ENCODE measurements around the gene PALB2.
"Not testable (repeated sequence)": the region's sequence is repeated elsewhere in the genome, so short reads cannot be mapped to it uniquely, and the experiment has no call there.

Gene PALB2

GRCh38 chr16:23595951-23596720, 45.0 kb downstream of the PALB2 start, which contains the start of gene NDUFAB1:
NDUFAB1 (minus strand) TSS chr16:23596316; CDS start chr16:23596290, 26 bp downstream.
- H3K4me1 ChIP-seq (ENCODE audit: insufficient read depth, low read length) = peaks cover 14% of the 10 kb centered on the region
- peak within 1 kb of the TSS; percentile 90 to 100 for H3K4me3 ChIP-seq (ENCODE audit: low read depth in 1 of 2, low read length in 2 of 2)
- no peaks in the 10 kb centered on the region for H3K27me3 ChIP-seq (ENCODE audit: control insufficient read depth in 1 of 2, insufficient read depth in 2 of 2, low read length in 2 of 2)
- peaks cover 19% of the 10 kb centered on the region for H3K36me3 ChIP-seq (ENCODE audit: insufficient read depth, low read length)
- H3K27ac ChIP-seq (ENCODE audit: low read depth, low read length) = peak within 1 kb of the TSS; percentile 80
- no peaks in the 10 kb centered on the region for H3K9me3 ChIP-seq (ENCODE audit: low read length)
- peak within 1 kb of the TSS; percentile 92 for H3K9ac ChIP-seq (ENCODE audit: low read length)

GRCh38 chr16:23595246-23595950, 45.7 kb downstream of the PALB2 start:
- peak overlapping the region; percentile 90 to 100 for H3K4me3 ChIP-seq (ENCODE audit: low read depth in 1 of 2, low read length in 2 of 2)
- H3K9me3 ChIP-seq (ENCODE audit: low read length) = no peaks in the 10 kb centered on the region
- peaks cover 21% of the 10 kb centered on the region for H3K36me3 ChIP-seq (ENCODE audit: insufficient read depth, low read length)
- H3K27ac ChIP-seq (ENCODE audit: low read depth, low read length) = peak overlapping the region; percentile 80
- H3K4me1 ChIP-seq (ENCODE audit: insufficient read depth, low read length) = peaks cover 14% of the 10 kb centered on the region
- peak overlapping the region; percentile 92 for H3K9ac ChIP-seq (ENCODE audit: low read length)
- H3K27me3 ChIP-seq (ENCODE audit: control insufficient read depth in 1 of 2, insufficient read depth in 2 of 2, low read length in 2 of 2) = no peaks in the 10 kb centered on the region

GRCh38 chr16:23594186-23594585, 46.9 kb downstream of the PALB2 start:
- no peak overlapping the region for H3K9ac ChIP-seq (ENCODE audit: low read length)
- peaks cover 14% of the 10 kb centered on the region for H3K4me1 ChIP-seq (ENCODE audit: insufficient read depth, low read length)
- H3K27me3 ChIP-seq (ENCODE audit: control insufficient read depth in 1 of 2, insufficient read depth in 2 of 2, low read length in 2 of 2) = no peaks in the 10 kb centered on the region
- H3K4me3 ChIP-seq (ENCODE audit: low read depth in 1 of 2, low read length in 2 of 2) = no peak overlapping the region
- H3K9me3 ChIP-seq (ENCODE audit: low read length) = no peaks in the 10 kb centered on the region
- H3K27ac ChIP-seq (ENCODE audit: low read depth, low read length) = no peak overlapping the region
- peaks cover 27% of the 10 kb centered on the region for H3K36me3 ChIP-seq (ENCODE audit: insufficient read depth, low read length)

GRCh38 chr16:23590181-23590580, 50.9 kb downstream of the PALB2 start:
- H3K4me1 ChIP-seq (ENCODE audit: insufficient read depth, low read length) = peaks cover 12% of the 10 kb centered on the region
- no peak overlapping the region for H3K9ac ChIP-seq (ENCODE audit: low read length)
- peaks cover 50% of the 10 kb centered on the region for H3K36me3 ChIP-seq (ENCODE audit: insufficient read depth, low read length)
- no peak overlapping the region for H3K27ac ChIP-seq (ENCODE audit: low read depth, low read length)
- no peaks in the 10 kb centered on the region for H3K9me3 ChIP-seq (ENCODE audit: low read length)
- no peaks in the 10 kb centered on the region for H3K27me3 ChIP-seq (ENCODE audit: control insufficient read depth in 1 of 2, insufficient read depth in 2 of 2, low read length in 2 of 2)
- no peak overlapping the region for H3K4me3 ChIP-seq (ENCODE audit: low read depth in 1 of 2, low read length in 2 of 2)

- Histone ChIP-seq H3K4me3 (ENCODE audit: low read depth in 1 of 2, low read length in 2 of 2) (no peak overlapping the region), H3K27ac (ENCODE audit: low read depth, low read length) (no peak overlapping the region), H3K9me3 (ENCODE audit: low read length) (no peaks in the 10 kb centered on the region), H3K36me3 (ENCODE audit: insufficient read depth, low read length) (peaks cover 52% of the 10 kb centered on the region), H3K4me1 (ENCODE audit: insufficient read depth, low read length) (peaks cover 5% of the 10 kb centered on the region), H3K27me3 (ENCODE audit: control insufficient read depth in 1 of 2, insufficient read depth in 2 of 2, low read length in 2 of 2) (no peaks in the 10 kb centered on the region), H3K9ac (ENCODE audit: low read length) (no peak overlapping the region)
Observed at GRCh38 chr16:23587726-23588125, 53.4 kb downstream of the PALB2 start.

- H3K36me3 ChIP-seq (ENCODE audit: insufficient read depth, low read length) = peaks cover 52% of the 10 kb centered on the region
- H3K27me3 ChIP-seq (ENCODE audit: control insufficient read depth in 1 of 2, insufficient read depth in 2 of 2, low read length in 2 of 2) = no peaks in the 10 kb centered on the region
- H3K27ac ChIP-seq (ENCODE audit: low read depth, low read length) = no peak overlapping the region
- no peak overlapping the region for H3K4me3 ChIP-seq (ENCODE audit: low read depth in 1 of 2, low read length in 2 of 2)
- H3K4me1 ChIP-seq (ENCODE audit: insufficient read depth, low read length) = peaks cover 5% of the 10 kb centered on the region
- no peak overlapping the region for H3K9ac ChIP-seq (ENCODE audit: low read length)
- no peaks in the 10 kb centered on the region for H3K9me3 ChIP-seq (ENCODE audit: low read length)
Observed at GRCh38 chr16:23584186-23585076, 56.7 kb downstream of the PALB2 start.

GRCh38 chr16:23583271-23583670, 57.8 kb downstream of the PALB2 start:
- H3K9me3 ChIP-seq (ENCODE audit: low read length); H3K9ac ChIP-seq (ENCODE audit: low read length); H3K4me3 ChIP-seq (ENCODE audit: low read depth in 1 of 2, low read length in 2 of 2); H3K27ac ChIP-seq (ENCODE audit: low read depth, low read length); H3K4me1 ChIP-seq (ENCODE audit: insufficient read depth, low read length); H3K27me3 ChIP-seq (ENCODE audit: control insufficient read depth in 1 of 2, insufficient read depth in 2 of 2, low read length in 2 of 2): not testable (repeated sequence)
- peaks cover 63% of the 10 kb centered on the region for H3K36me3 ChIP-seq (ENCODE audit: insufficient read depth, low read length)

GRCh38 chr16:23581764-23582163, 59.3 kb downstream of the PALB2 start:
- no peak overlapping the region for H3K4me3 ChIP-seq (ENCODE audit: low read depth in 1 of 2, low read length in 2 of 2)
- H3K9ac ChIP-seq (ENCODE audit: low read length) = no peak overlapping the region
- no peaks in the 10 kb centered on the region for H3K9me3 ChIP-seq (ENCODE audit: low read length)
- peaks cover 5% of the 10 kb centered on the region for H3K4me1 ChIP-seq (ENCODE audit: insufficient read depth, low read length)
- no peaks in the 10 kb centered on the region for H3K27me3 ChIP-seq (ENCODE audit: control insufficient read depth in 1 of 2, insufficient read depth in 2 of 2, low read length in 2 of 2)
- no peak overlapping the region for H3K27ac ChIP-seq (ENCODE audit: low read depth, low read length)
- peaks cover 58% of the 10 kb centered on the region for H3K36me3 ChIP-seq (ENCODE audit: insufficient read depth, low read length)

- Histone ChIP-seq H3K9me3 (ENCODE audit: low read length) (no peaks in the 10 kb centered on the region), H3K27me3 (ENCODE audit: control insufficient read depth in 1 of 2, insufficient read depth in 2 of 2, low read length in 2 of 2) (no peaks in the 10 kb centered on the region), H3K27ac (ENCODE audit: low read depth, low read length) (no peak overlapping the region), H3K4me1 (ENCODE audit: insufficient read depth, low read length) (peaks cover 5% of the 10 kb centered on the region), H3K36me3 (ENCODE audit: insufficient read depth, low read length) (peaks cover 60% of the 10 kb centered on the region), H3K4me3 (ENCODE audit: low read depth in 1 of 2, low read length in 2 of 2) (no peak overlapping the region), H3K9ac (ENCODE audit: low read length) (no peak overlapping the region)
Observed at GRCh38 chr16:23580391-23580790, 60.7 kb downstream of the PALB2 start.

- H3K4me3 ChIP-seq (ENCODE audit: low read depth in 1 of 2, low read length in 2 of 2) = no peak overlapping the region
- peaks cover 54% of the 10 kb centered on the region for H3K36me3 ChIP-seq (ENCODE audit: insufficient read depth, low read length)
- H3K9me3 ChIP-seq (ENCODE audit: low read length) = no peaks in the 10 kb centered on the region
- H3K9ac ChIP-seq (ENCODE audit: low read length) = no peak overlapping the region
- H3K4me1 ChIP-seq (ENCODE audit: insufficient read depth, low read length) = peaks cover 3% of the 10 kb centered on the region
- H3K27ac ChIP-seq (ENCODE audit: low read depth, low read length) = no peak overlapping the region
- no peaks in the 10 kb centered on the region for H3K27me3 ChIP-seq (ENCODE audit: control insufficient read depth in 1 of 2, insufficient read depth in 2 of 2, low read length in 2 of 2)
Observed at GRCh38 chr16:23579371-23579770, 61.7 kb downstream of the PALB2 start.
